HUES6 (cell line): ENCODE measurements around the gene APP.
"Not testable (repeated sequence)": the region's sequence is repeated elsewhere in the genome, so short reads cannot be mapped to it uniquely, and the experiment has no call there.

ENCODE experiments used
- H3K27ac ChIP-seq: 2 replicates; pipeline ENCODE4 v1.7.0; 2013; ENCODE audit warnings: low read depth, mild to moderate bottlenecking, low read length, inconsistent platforms
- H3K27me3 ChIP-seq: 2 replicates; pipeline ENCODE4 v1.6.1; 2013; ENCODE audit warnings: low read length; ENCODE audit not compliant: control insufficient read depth, insufficient read depth
- H3K36me3 ChIP-seq: 2 replicates; pipeline ENCODE4 v1.6.1; 2013; ENCODE audit warnings: low read length; ENCODE audit not compliant: control insufficient read depth, insufficient read depth
- H3K4me1 ChIP-seq: 2 replicates; pipeline ENCODE4 v1.6.1; 2013; ENCODE audit warnings: low read length; ENCODE audit not compliant: control insufficient read depth, insufficient read depth
- H3K4me3 ChIP-seq: 2 replicates; pipeline ENCODE4 v1.5.1; 2013; ENCODE audit warnings: low read depth, low read length
- H3K9ac ChIP-seq: one replicate; pipeline ENCODE4 v1.6.1; 2013; ENCODE audit warnings: mild to moderate bottlenecking, low read length
- H3K9me3 ChIP-seq: 2 replicates; pipeline ENCODE4 v1.6.1; 2013; ENCODE audit warnings: low read depth, low read length; ENCODE audit not compliant: control insufficient read depth, insufficient read depth

Gene APP

GRCh38 chr21:26047279-26047967 lies 123.1 kb downstream of the APP start:
- no peak overlapping the region for H3K4me3 ChIP-seq
- peaks cover 3% of the 10 kb centered on the region; the same call in 1 of the 2 replicates for H3K9me3 ChIP-seq
- peaks cover 82% of the 10 kb centered on the region for H3K36me3 ChIP-seq
- H3K9ac ChIP-seq: no peak overlapping the region
- H3K4me1 ChIP-seq: peaks cover 15% of the 10 kb centered on the region; the same call in 1 of the 2 replicates
- H3K27me3 ChIP-seq: no peaks in the 10 kb centered on the region
- H3K27ac ChIP-seq: no peak overlapping the region

DNA sequence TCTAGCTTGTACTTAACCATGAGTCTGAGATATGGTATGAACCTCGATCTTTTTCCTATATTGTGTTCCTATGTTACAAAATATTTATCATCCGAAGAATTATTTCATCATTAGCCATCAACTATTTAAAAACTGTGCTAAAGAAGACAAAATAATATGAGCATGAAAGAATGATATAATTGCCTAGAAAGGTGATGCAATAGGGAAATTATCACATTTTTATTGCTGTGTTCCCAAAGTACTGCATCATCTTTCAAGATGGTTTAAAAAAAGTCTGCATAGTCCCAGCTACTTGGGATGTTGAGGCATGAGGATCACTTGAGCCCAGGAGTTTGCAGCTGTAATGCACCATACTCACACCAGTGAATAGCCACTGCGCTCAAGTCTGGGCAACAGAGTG lies 126.7 kb downstream of the APP start:
- H3K4me3 ChIP-seq: no peak overlapping the region
- no peak overlapping the region for H3K27ac ChIP-seq
- no peak overlapping the region for H3K9ac ChIP-seq
- H3K36me3 ChIP-seq: peaks cover 59% of the 10 kb centered on the region
- no peaks in the 10 kb centered on the region for H3K27me3 ChIP-seq
- peaks cover 16% of the 10 kb centered on the region for H3K4me1 ChIP-seq
- peaks cover 3% of the 10 kb centered on the region; the same call in 1 of the 2 replicates for H3K9me3 ChIP-seq

DNA sequence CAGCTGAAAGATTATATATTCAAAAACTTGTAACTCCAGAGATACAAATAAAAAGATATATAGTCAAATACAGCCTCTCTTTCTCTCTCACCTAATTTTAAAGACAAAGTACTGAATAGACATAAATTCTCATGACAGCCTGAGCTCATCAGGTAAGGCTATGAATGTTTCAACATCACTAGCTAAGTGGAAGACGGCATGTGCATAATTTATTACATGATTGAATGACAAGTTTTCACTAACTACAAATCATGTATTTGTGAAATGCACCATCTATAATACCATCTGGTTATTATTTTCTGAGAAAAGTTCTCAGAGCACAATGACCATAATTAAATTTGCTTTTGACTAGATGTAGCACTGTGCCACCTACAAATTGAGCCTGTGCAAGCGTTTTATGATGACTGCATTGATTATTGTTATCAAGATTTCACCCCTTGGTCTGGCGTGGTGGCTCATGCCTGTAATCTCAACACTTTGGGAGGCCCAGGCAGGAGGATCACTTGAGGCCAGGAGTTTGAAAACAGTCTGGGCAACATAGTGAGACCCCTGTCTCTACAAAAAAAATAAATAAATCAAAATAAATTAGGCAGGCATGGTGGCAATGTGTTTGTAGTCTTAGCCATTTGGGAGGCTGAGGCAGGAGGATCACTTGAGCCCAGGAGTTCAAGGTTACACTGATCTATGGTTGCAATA lies 128.2 kb downstream of the APP start:
- no peaks in the 10 kb centered on the region for H3K27me3 ChIP-seq
- H3K4me1 ChIP-seq: peaks cover 16% of the 10 kb centered on the region
- H3K9me3 ChIP-seq: peaks cover 3% of the 10 kb centered on the region; the same call in 1 of the 2 replicates
- no peak overlapping the region for H3K27ac ChIP-seq
- H3K36me3 ChIP-seq: peaks cover 46% of the 10 kb centered on the region
- no peak overlapping the region for H3K9ac ChIP-seq
- H3K4me3 ChIP-seq: no peak overlapping the region

- peaks cover 42% of the 10 kb centered on the region for H3K36me3 ChIP-seq
- H3K27ac ChIP-seq: no peak overlapping the region
- no peaks in the 10 kb centered on the region for H3K27me3 ChIP-seq
- no peak overlapping the region for H3K9ac ChIP-seq
- peaks cover 16% of the 10 kb centered on the region for H3K4me1 ChIP-seq
- peaks cover 3% of the 10 kb centered on the region; the same call in 1 of the 2 replicates for H3K9me3 ChIP-seq
- H3K4me3 ChIP-seq: no peak overlapping the region
These were observed 129.0 kb downstream of the APP start for GRCh38 chr21:26041431-26042180.

GRCh38 chr21:26036916-26037315 lies 133.7 kb downstream of the APP start:
- Histone ChIP-seq H3K4me1 (peaks cover 21% of the 10 kb centered on the region), H3K9me3 (no peaks in the 10 kb centered on the region), H3K27ac (no peak overlapping the region), H3K9ac (no peak overlapping the region), H3K4me3 (no peak overlapping the region), H3K27me3 (no peaks in the 10 kb centered on the region), H3K36me3 (peaks cover 24% of the 10 kb centered on the region)

DNA sequence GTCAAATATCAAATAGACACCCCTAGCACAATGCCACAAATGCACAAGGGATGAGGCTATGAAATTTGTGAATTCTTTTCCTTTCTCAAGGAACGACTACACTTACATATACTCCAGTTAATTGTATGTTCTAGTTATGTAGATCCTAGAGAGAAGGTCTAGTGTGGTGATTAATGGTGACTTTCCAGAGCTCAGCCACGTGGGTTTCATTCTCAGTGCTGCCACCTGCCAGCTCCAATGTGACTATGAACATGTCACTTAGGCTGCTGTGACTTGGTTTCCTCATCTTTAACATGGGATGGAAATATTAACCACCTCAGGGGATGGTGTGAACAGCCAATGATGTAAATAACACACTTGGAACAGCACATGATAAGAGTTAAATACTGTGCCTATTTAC lies 138.3 kb downstream of the APP start:
- Histone ChIP-seq H3K27me3 (no peaks in the 10 kb centered on the region), H3K9me3 (no peaks in the 10 kb centered on the region), H3K4me3 (no peak overlapping the region), H3K36me3 (peaks cover 45% of the 10 kb centered on the region), H3K27ac (no peak overlapping the region), H3K9ac (no peak overlapping the region), H3K4me1 (peaks cover 12% of the 10 kb centered on the region)

DNA sequence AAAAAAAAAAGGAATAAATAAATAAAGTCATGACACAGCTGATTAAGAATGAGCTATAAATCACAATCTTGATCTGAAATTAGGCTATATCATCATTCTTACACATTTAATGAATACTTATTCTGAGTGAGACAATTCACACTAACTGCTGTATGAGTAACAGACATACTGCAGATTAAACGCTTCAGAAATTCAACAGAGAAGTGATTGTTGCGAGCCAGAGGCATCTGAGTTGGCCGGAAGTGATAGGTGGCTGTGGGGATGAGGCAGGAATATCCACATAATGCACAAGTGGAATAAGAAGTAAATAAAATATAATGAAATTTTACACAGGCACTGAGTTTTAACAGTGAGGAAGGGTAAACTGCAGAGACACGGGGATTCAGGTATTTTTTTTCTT lies 142.4 kb downstream of the APP start:
- H3K4me3 ChIP-seq: no peak overlapping the region
- H3K9ac ChIP-seq: no peak overlapping the region
- H3K4me1 ChIP-seq: peaks cover 18% of the 10 kb centered on the region
- no peak overlapping the region for H3K27ac ChIP-seq
- H3K36me3 ChIP-seq: peaks cover 36% of the 10 kb centered on the region
- no peaks in the 10 kb centered on the region for H3K9me3 ChIP-seq
- no peaks in the 10 kb centered on the region for H3K27me3 ChIP-seq

DNA sequence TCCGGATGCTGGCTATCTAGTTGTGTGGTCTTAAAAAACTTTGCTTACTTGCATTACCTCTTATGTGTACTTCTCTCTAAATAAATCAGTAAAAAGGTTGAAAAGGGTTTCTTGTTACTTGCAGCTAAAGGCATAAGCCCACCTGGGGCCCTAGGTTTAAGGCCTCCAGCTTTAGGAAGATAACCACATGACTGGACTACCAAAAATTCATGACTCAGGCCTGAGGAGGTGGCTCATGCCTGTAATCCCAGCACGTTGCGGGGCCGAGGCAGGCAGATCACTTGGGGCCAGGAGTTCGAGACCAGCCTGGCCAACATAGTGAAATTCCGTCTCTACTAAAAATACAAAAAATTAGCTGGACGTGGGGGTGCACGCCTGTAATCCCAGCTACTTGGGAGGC lies 142.9 kb downstream of the APP start:
- no peaks in the 10 kb centered on the region for H3K27me3 ChIP-seq
- peak overlapping the region; percentile 49; the same call in 1 of the 2 replicates for H3K27ac ChIP-seq
- no peak overlapping the region for H3K9ac ChIP-seq
- H3K4me3 ChIP-seq: no peak overlapping the region
- peaks cover 18% of the 10 kb centered on the region for H3K4me1 ChIP-seq
- no peaks in the 10 kb centered on the region for H3K9me3 ChIP-seq
- peaks cover 33% of the 10 kb centered on the region for H3K36me3 ChIP-seq

DNA sequence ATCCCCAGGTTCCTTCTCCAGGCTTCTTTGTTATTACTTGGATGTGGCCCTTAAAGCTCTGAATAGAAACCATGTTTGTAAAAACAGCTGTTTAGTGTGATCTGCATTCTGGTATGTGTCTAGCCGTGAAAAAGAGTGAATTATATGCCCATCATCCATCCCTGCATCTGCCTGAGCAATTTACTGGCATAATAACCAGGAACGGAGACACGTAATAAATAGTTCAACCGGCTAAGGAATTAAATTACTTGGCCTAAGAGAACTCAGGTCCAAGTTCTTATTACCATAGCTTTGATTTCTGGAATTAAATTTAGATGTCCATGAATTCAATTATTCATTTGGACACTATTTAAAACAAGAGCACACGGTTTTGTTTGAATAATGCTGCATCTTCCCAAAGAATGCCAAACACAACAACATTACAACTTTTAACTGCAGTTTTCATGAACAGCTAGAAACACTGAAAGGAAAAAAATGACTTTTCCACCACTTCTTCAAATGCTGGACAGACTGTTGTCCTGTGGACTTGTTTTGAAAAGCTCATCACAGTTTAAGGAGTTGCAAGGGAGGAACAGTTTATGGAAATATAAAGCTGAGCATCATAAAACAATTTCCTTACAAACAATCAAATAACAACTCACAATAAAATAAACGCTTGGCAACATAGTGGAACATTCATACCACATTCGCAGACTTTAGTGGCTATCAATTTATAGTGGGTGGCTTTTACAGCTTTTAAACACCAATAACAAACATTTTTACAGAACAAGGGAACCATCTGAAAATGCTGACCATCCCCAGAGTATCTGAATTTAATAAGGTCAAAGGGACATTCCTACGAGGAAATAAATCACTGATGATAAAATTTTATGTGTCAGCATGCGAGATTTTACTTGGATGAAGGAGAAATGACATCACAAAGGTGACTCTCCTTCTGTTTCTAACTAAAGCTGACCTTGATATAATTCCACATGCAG lies 144.7 kb downstream of the APP start:
- Histone ChIP-seq H3K27ac (no peak overlapping the region), H3K36me3 (peaks cover 37% of the 10 kb centered on the region), H3K9me3 (no peaks in the 10 kb centered on the region), H3K4me1 (peaks cover 18% of the 10 kb centered on the region), H3K4me3 (no peak overlapping the region), H3K9ac (no peak overlapping the region), H3K27me3 (no peaks in the 10 kb centered on the region)

DNA sequence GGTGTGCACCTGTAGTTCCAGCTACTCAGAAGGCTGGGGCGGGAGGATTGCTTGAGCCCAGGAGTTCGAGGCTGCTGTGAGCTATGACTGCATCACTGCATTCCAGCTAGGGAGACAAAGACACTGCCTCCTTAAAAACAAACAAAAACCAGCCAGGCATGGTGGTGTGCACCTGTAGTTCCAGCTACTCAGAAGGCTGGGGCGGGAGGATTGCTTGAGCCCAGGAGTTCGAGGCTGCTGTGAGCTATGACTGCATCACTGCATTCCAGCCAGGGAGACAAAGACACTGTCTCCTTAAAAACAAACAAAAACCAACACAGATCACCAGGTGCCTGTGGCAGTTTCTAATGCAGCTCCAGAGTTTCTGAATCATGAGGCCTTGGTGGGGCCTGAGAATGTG lies 147.2 kb downstream of the APP start:
- H3K4me3 ChIP-seq, H3K9ac ChIP-seq, H3K27ac ChIP-seq, H3K9me3 ChIP-seq, H3K27me3 ChIP-seq: not testable (repeated sequence)
- Histone ChIP-seq H3K36me3 (peaks cover 33% of the 10 kb centered on the region), H3K4me1 (peaks cover 18% of the 10 kb centered on the region)
